Mesothelial cell of epicardium (in vitro differentiated cells): ENCODE results near the gene MTHFSD. TPM values are rescaled to one million over a fixed set of nuclear protein-coding genes. Genes with fewer than 3 reads are reported as not detected.

Experiments used
- DNase-seq, 2 experiments: peaks; one replicate each; pipeline ENCODE4 v3.0.0; 2021; ENCODE audit warnings: low spot score in 2 of 2; ENCODE audit not compliant: unreplicated experiment in 2 of 2
- H3K27ac Mint-ChIP-seq: 2 replicates; pipeline ENCODE4 v1.8.0; 2021; ENCODE audit warnings: mixed read lengths
- H3K27me3 Mint-ChIP-seq: 2 replicates; pipeline ENCODE4 v1.8.0; 2021; ENCODE audit warnings: low read depth, mixed read lengths
- H3K36me3 Mint-ChIP-seq: 2 replicates; pipeline ENCODE4 v1.8.0; 2021; ENCODE audit warnings: mixed read lengths
- H3K4me1 Mint-ChIP-seq: 2 replicates; pipeline ENCODE4 v1.8.0; 2021; ENCODE audit warnings: mixed read lengths
- H3K4me3 Mint-ChIP-seq: 2 replicates; pipeline ENCODE4 v1.8.0; 2021; ENCODE audit warnings: mild to moderate bottlenecking, moderate library complexity, mixed read lengths
- H3K9me3 Mint-ChIP-seq: 2 replicates; pipeline ENCODE4 v1.8.0; 2021; ENCODE audit warnings: mixed read lengths
- total RNA-seq: library from RNA; stranded (reverse); gene quantifications from 3 replicates; pipeline ENCODE4 v1.2.1, GENCODE V29; 2021
- TF ChIP-seq, protein P1 (sequence below): fragments of 200-600 bp; sonication (generic); IDR thresholded peaks from one replicate; pipeline ENCODE4 v1.5.0; 2021; ENCODE audit warnings: antibody characterized with exemption; ENCODE audit not compliant: unreplicated experiment

MTHFSD gene
- total RNA-seq, 1 donor from 2014 or later, result 27.4 TPM

DNA sequence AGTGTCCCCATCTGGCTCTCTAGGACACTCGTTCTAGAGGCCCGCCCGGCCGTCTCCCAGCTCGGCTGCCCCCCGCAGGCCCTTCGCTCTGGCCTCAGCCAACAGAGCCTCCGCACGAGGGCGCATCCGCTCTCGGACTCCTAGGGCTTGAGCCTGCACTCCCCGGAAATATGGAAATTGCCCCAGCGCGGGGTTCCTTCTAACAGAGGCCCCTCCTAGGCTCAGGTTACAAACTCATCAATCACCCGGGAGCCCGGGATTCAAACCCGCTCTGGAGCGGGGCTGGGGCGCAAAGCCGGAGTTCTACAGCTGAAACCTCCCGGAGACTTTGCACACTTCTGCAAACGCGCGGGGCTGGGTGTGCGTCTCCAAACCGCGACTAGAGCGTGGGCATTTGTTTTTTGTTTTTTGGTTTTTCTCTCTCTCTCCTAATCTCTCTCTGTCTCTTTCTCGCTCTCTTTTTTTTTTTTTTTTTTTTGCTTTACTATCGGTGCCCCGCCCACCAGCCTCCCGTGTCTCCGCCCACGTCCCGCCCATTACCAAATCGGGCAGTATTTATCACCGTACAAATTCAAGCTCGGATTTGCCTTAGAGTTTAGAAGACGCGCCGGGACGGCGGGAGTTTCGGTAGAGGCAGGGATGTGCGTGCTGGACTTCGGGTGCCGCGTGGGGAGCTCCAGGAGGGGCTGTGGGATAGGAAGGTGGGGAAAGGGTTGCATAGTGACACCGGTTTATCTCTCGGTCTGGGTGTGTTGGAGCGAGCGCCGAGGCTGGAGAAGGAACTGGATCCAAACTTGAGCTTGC is 20.9 kb upstream of the MTHFSD start:
- H3K27me3 Mint-ChIP-seq, result peaks cover 82% of the 10 kb centered on the region
- peak overlapping the region; percentile 96 for H3K27ac Mint-ChIP-seq
- H3K4me1 Mint-ChIP-seq, result peaks cover 53% of the 10 kb centered on the region

DNA sequence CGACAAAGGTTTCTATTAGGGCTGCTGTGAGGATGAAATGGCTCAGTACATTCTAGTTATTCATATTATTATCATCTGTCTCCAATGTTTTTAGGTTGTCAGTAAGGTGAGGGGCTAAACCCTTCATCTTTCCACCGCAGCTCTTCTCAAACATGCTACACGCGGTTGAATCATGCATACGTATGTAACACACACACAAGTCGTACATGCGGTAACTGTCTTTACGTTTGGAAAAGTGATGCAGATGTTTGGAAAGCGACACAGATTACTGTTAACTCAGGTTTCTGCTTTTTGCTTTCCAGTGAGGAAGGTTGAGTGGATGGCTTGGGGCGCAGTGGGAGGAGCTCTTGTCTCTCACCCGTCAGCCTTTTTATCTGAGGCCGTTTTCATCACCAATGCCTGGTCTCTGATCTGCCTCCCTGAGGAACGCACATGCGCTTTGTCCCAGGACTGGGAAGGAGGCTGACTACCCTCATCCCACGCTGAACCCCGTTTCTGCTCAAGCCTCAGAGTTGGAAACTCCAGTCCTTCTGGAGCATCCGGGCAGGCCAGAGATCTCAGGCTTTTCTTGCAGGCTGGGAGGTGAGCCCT is 20.2 kb upstream of the MTHFSD start:
- TF ChIP-seq, protein P1, sequence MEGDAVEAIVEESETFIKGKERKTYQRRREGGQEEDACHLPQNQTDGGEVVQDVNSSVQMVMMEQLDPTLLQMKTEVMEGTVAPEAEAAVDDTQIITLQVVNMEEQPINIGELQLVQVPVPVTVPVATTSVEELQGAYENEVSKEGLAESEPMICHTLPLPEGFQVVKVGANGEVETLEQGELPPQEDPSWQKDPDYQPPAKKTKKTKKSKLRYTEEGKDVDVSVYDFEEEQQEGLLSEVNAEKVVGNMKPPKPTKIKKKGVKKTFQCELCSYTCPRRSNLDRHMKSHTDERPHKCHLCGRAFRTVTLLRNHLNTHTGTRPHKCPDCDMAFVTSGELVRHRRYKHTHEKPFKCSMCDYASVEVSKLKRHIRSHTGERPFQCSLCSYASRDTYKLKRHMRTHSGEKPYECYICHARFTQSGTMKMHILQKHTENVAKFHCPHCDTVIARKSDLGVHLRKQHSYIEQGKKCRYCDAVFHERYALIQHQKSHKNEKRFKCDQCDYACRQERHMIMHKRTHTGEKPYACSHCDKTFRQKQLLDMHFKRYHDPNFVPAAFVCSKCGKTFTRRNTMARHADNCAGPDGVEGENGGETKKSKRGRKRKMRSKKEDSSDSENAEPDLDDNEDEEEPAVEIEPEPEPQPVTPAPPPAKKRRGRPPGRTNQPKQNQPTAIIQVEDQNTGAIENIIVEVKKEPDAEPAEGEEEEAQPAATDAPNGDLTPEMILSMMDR, result no peak
- DNase-seq, result no peak
- H3K27ac Mint-ChIP-seq, result peak overlapping the region; percentile 50
- no peaks in the 10 kb centered on the region for H3K9me3 Mint-ChIP-seq
- H3K4me3 Mint-ChIP-seq, result peak overlapping the region; percentile 84
- peaks cover 53% of the 10 kb centered on the region for H3K4me1 Mint-ChIP-seq
- H3K36me3 Mint-ChIP-seq, result peaks cover 6% of the 10 kb centered on the region
- H3K27me3 Mint-ChIP-seq, result peaks cover 82% of the 10 kb centered on the region

More for the DNA sequence above, 20.9 kb upstream of the MTHFSD start:
- TF ChIP-seq, protein P1, result peak; percentile 61
- H3K36me3 Mint-ChIP-seq, result no peaks in the 10 kb centered on the region
- peak; percentile 82 to 88 for DNase-seq
- H3K9me3 Mint-ChIP-seq, result no peaks in the 10 kb centered on the region
- peak overlapping the region; percentile 84 for H3K4me3 Mint-ChIP-seq

DNA sequence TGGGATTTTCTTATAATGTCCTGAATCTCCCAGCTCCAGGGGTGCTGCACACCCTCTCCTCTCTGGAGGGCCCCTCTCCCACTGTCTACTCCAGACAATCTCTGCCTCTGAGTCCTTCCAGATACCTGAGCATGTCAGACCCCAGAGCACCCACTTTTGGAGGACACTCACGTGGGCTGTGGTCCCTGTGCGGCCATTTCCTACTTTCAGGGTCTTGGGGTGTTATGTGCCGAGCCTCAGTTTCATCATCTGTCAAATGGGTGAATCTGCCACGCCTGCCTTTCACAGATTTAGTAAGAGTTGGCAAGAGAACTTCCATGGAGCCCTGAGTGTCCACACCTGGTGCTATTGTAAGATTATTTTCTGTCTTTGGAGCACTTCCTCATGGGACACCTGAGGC is 19.6 kb upstream of the MTHFSD start:
- TF ChIP-seq, protein P1, result no peak

DNA sequence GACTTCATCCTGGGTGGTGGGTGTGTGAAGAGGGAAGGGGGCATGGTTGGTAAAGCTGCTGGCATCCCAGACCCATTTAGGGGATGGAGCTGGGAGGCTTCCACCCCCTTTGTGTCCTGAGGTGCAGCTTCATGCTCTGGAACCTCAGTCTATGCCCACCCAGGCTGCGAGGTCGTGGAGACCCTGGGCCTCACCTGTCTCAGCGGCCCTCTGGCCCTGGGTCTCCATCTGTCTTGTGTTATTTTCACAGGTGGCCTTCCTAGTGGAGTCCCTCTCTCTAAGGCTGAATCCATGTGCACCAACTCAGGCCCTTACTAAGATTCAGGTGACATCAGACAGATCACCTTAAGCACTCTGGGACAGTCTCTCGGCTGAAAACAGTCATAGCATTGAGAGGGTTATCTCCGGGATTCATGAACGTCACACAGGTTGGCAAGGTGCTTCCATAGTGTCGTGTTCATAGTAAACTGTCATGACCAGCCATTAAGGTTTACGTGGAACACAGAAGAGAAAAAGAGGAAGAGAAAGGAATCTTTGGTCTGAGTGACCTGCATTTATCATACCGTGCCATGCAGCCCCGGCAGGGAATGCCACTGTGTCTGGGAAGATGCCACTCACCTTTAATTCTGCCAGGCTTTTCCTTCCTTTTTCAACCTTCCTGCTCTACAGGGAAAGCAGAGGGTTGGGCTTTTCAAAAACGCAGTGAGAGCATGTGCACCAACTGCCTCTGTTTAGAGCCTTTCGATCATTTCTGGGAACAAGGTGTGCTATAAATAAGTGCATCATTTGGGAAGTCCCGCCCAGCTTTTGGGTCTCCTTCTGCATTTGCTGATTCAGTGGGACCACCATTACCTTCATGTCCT is 18.8 kb upstream of the MTHFSD start:
- TF ChIP-seq, protein P1, result no peak
- Mint-ChIP-seq H3K9me3 (no peaks in the 10 kb centered on the region), H3K27ac (no peak overlapping the region), H3K36me3 (peaks cover 6% of the 10 kb centered on the region), H3K4me3 (no peak overlapping the region), H3K4me1 (peaks cover 57% of the 10 kb centered on the region), H3K27me3 (peaks cover 85% of the 10 kb centered on the region)
- DNase-seq, result no peak

More for the DNA sequence above, 19.6 kb upstream of the MTHFSD start:
- Mint-ChIP-seq H3K36me3 (peaks cover 6% of the 10 kb centered on the region), H3K27ac (no peak overlapping the region), H3K27me3 (peaks cover 82% of the 10 kb centered on the region), H3K9me3 (no peaks in the 10 kb centered on the region), H3K4me3 (no peak overlapping the region), H3K4me1 (peaks cover 55% of the 10 kb centered on the region)
- no peak for DNase-seq

DNA sequence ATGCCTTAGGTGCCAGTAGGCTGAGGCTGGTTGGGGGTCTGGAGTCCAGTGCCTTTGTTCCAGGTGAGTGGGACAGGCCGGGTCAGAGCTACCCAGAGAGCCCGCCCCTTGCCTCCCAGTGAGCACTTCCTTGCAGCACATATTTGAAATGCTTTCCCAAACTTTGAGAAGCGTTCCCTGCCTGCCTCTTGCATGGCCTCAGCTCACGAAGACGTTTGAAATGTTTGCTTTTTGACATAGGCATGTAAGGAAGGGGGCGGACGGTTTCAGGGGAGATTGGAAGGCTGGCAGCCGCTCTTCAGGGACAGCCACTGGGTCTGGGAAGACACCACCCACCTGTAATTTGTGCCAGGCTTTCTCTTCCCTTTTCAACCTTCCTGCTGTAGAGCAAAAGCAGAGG is 18.2 kb upstream of the MTHFSD start:
- H3K4me1 Mint-ChIP-seq, result peaks cover 56% of the 10 kb centered on the region
- DNase-seq, result no peak
- H3K4me3 Mint-ChIP-seq, result no peak overlapping the region
- H3K9me3 Mint-ChIP-seq, result no peaks in the 10 kb centered on the region
- no peak overlapping the region for H3K27ac Mint-ChIP-seq
- TF ChIP-seq, protein P1, result no peak
- peaks cover 83% of the 10 kb centered on the region for H3K27me3 Mint-ChIP-seq
- peaks cover 6% of the 10 kb centered on the region for H3K36me3 Mint-ChIP-seq
